Placental epithelial cell (primary cell): ENCODE results near the gene MRPS15. TPM values are rescaled to one million over a fixed set of nuclear protein-coding genes. Genes with fewer than 3 reads are reported as not detected.
A peak's percentile ranks its signal among the peaks of the same experiment; 100 is the strongest.

Experiments
- small RNA-seq: library from RNA; depleted of rRNA; stranded (forward); fragments of <200 nt; gene quantifications from one replicate; pipeline ENCODE3, GENCODE V24; 2012
- total RNA-seq: library from RNA; depleted of rRNA; stranded (reverse); fragments of >200 nt; gene quantifications from 2 replicates; pipeline ENCODE4 v1.2.3, GENCODE V29; 2012

MRPS15 gene
- total RNA-seq, result 57.7 and 85.7 TPM in 2 replicates

GRCh38 chr1:36463803-36464604, at the start of gene MRPS15:
Gene MRPS15, minus strand, starts transcription at chr1:36464384. Its CDS starts 109 bp downstream, at chr1:36464275.

GRCh38 chr1:36482724-36483388, 18.7 kb upstream of the MRPS15 start, which contains the start of gene CSF3R:
Gene CSF3R, minus strand, starts transcription at chr1:36482913. Its CDS starts 3,417 bp downstream, at chr1:36479496.

GRCh38 chr1:36450270-36450918, 13.8 kb downstream of the MRPS15 start, which contains the start of gene OSCP1:
Gene OSCP1, minus strand, starts transcription at chr1:36450451. Its CDS starts 82 bp downstream, at chr1:36450369.

Small RNA genes within 50 kb of the gene (small RNA-seq; reads per million reads assigned to genes)
- gene SNORA63C, result 1.2 reads per million, percentile 63 among the genes with 10 or more reads in this experiment

Other genes with a start within 250 kb of the MRPS15 start
- gene THRAP3, start 239.9 kb downstream of the MRPS15 start, total RNA-seq, result 90.7 and 97.6 TPM in 2 replicates
- 46.3 and 47.4 TPM in 2 replicates for gene SH3D21, start 158.0 kb downstream of the MRPS15 start, total RNA-seq
- 142 and 272 TPM in 2 replicates for gene EVA1B, start 140.7 kb downstream of the MRPS15 start, total RNA-seq
- 20.4 and 39.1 TPM in 2 replicates for gene STK40, start 78.5 kb downstream of the MRPS15 start, total RNA-seq
- 8.2 and 8.7 TPM in 2 replicates for gene LSM10, start 66.5 kb downstream of the MRPS15 start, total RNA-seq
- gene OSCP1, start 13.9 kb downstream of the MRPS15 start, total RNA-seq, result 12.8 and 22.8 TPM in 2 replicates
- gene CSF3R, start 18.5 kb upstream of the MRPS15 start, total RNA-seq, result 1.2 TPM in 1 of 2 replicates, not detected in the other